ENCODE data around the gene XRCC5.

GRCh38 chr2:216132585-216132984 lies 23.4 kb downstream of the XRCC5 start:
- TF ChIP-seq RARB (CRISPR knock-in tag; IDR thresholded peaks at IDR 0.05) = no peak
- no peak for TF ChIP-seq ZFP30 (CRISPR knock-in tag; IDR thresholded peaks at IDR 0.05)
